HEK293 (cell line): ENCODE data around the gene NR3C2.

Experiments used
- CTCF ChIA-PET: fragments of 350-600 bp; formaldehyde crosslinking; extraction: SDS; loops from one replicate; lab custom pipeline; 2021; ENCODE audit warnings: antibody characterized with exemption; lab: Yijun Ruan, JAX
- POLR2A ChIA-PET: fragments of 300-600 bp; formaldehyde crosslinking; extraction: SDS; loops from one replicate; lab custom pipeline; 2020; ENCODE audit warnings: antibody characterized with exemption, inconsistent platforms; lab: Yijun Ruan, JAX
- H3K27ac ChIP-seq: fragments of 200-500 bp; sonication (Bioruptor generic); 2 replicates; pipeline ENCODE4 v1.5.1; 2014; ENCODE audit warnings: low read depth, low read length, control low read depth, inconsistent platforms; ENCODE audit errors: extremely low read depth
- H3K36me3 ChIP-seq, 2 experiments: fragments of 200-500 bp in 1 of 2; sonication (Bioruptor generic) in 1 of 2; 1 replicate in 1 of 2; 2 replicates in 1 of 2; pipeline ENCODE4 v1.5.1; 2014 to 2017; ENCODE audit warnings: inconsistent platforms in 2 of 2, low read length in 2 of 2; ENCODE audit not compliant: control insufficient read depth in 2 of 2, insufficient read depth in 1 of 2
- H3K4me1 ChIP-seq: fragments of 200-500 bp; sonication (Bioruptor generic); 2 replicates; pipeline ENCODE4 v1.5.1; 2014; ENCODE audit warnings: mild to moderate bottlenecking, low read length, inconsistent platforms; ENCODE audit not compliant: control insufficient read depth, insufficient read depth
- H3K4me3 ChIP-seq: 2 replicates; pipeline ENCODE4 v1.5.1; 2011; ENCODE audit warnings: low read depth, mild to moderate bottlenecking, control low read depth, low read length, moderate library complexity
- H3K9me3 ChIP-seq: fragments of 200-500 bp; sonication (Bioruptor generic); 2 replicates; pipeline ENCODE4 v1.5.1; 2014; ENCODE audit warnings: low read depth, low read length, inconsistent platforms; ENCODE audit not compliant: control insufficient read depth, insufficient read depth
- EGR2 ChIP-seq: fragments of 450-650 bp; formaldehyde crosslinking; IDR thresholded peaks from 2 replicates; pipeline ENCODE4 v1.5.1; 2016; ENCODE audit warnings: low read depth, missing biosample characterization, missing genetic modification characterization
- IKZF3 ChIP-seq: fragments of 450-650 bp; IDR thresholded peaks from 2 replicates; pipeline ENCODE4 v1.5.0; 2018; ENCODE audit warnings: missing biosample characterization, mild to moderate bottlenecking, missing genetic modification characterization, moderate library complexity
- SCRT2 ChIP-seq: fragments of 450-650 bp; formaldehyde crosslinking; IDR thresholded peaks from 2 replicates; pipeline ENCODE4 v1.5.1; 2016; ENCODE audit warnings: missing biosample characterization, missing genetic modification characterization
- SETDB1 ChIP-seq: IDR thresholded peaks from one replicate; pipeline ENCODE4 v1.6.1; 2017; ENCODE audit warnings: mild to moderate bottlenecking, low read length, moderate library complexity, mixed read lengths; ENCODE audit not compliant: insufficient read length
- ZBTB17 ChIP-seq: fragments of 450-650 bp; formaldehyde crosslinking; IDR thresholded peaks from 2 replicates; pipeline ENCODE4 v1.5.1; 2016; ENCODE audit warnings: missing biosample characterization, missing genetic modification characterization
- ZNF426 ChIP-seq: fragments of 450-650 bp; formaldehyde crosslinking; IDR thresholded peaks from 2 replicates; pipeline ENCODE4 v1.5.1; 2017; ENCODE audit warnings: missing biosample characterization, missing genetic modification characterization, mild to moderate bottlenecking, inconsistent platforms, moderate library complexity
- ZNF670 ChIP-seq: fragments of 450-650 bp; formaldehyde crosslinking; IDR thresholded peaks from 2 replicates; pipeline ENCODE4 v1.5.1; 2016; ENCODE audit warnings: missing biosample characterization, missing genetic modification characterization, low read depth
- TF ChIP-seq, protein P1 (sequence below): fragments of 450-650 bp; formaldehyde crosslinking; IDR thresholded peaks from 2 replicates; pipeline ENCODE4 v1.5.1; 2017; ENCODE audit warnings: missing biosample characterization, missing genetic modification characterization

The NR3C2 gene

DNA sequence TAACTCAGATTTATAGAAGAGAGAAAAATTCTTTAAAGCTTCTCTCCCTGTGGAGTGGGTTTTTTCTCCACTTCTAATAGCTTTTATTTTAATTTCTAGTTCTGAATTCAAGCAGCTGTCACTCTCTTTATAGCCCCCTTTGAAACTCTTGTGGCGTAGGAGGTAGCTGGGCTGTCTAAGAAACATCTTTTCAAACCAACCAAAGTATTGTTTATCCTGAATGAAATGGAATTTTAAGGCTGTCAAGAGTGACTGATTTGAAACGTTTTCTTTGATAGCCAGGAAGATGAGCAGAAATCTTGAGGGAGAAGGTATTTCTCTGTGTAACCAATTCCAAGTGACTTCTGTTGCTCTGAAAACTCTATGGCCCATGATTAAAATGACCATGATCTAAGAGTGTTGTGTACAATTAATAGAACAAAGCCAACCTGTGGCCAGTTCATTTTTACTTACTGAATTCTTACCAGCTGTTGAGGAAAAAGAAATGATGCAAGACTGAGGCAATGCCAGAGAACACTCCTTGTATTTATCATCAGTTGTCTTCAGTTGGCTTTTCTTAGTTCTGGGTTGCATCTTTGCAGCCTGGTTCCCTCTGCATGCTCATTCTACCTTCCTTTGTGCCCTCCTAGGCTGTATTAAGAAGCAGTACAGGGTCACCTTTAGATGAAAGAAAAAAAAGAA is 411.9 kb downstream of the NR3C2 start:
- Histone ChIP-seq H3K4me3 (no peak overlapping the region), H3K27ac (no peak overlapping the region), H3K36me3 (no peaks in the 10 kb centered on the region), H3K4me1 (peaks cover 2% of the 10 kb centered on the region; the same call in 1 of the 2 replicates)
- POLR2A ChIA-PET, result no interaction called here
- TF ChIP-seq IKZF3 (tag by site-specific recombination), result no peak
- TF ChIP-seq ZBTB17 (tag by site-specific recombination), result peak; percentile 28; the same call in 1 of the 2 replicates
- peak; percentile 74 for TF ChIP-seq SCRT2 (tag by site-specific recombination)
- TF ChIP-seq, protein P1, sequence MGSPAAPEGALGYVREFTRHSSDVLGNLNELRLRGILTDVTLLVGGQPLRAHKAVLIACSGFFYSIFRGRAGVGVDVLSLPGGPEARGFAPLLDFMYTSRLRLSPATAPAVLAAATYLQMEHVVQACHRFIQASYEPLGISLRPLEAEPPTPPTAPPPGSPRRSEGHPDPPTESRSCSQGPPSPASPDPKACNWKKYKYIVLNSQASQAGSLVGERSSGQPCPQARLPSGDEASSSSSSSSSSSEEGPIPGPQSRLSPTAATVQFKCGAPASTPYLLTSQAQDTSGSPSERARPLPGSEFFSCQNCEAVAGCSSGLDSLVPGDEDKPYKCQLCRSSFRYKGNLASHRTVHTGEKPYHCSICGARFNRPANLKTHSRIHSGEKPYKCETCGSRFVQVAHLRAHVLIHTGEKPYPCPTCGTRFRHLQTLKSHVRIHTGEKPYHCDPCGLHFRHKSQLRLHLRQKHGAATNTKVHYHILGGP (tag by site-specific recombination), result peak; percentile 55; the same call in 1 of the 2 replicates
- no peak for TF ChIP-seq ZNF426
- no peak for TF ChIP-seq ZNF670 (tag by site-specific recombination)
- TF ChIP-seq, all 188 proteins: peak for 3
- CTCF ChIA-PET, result no interaction called here
- no peaks in the 10 kb centered on the region for H3K9me3 ChIP-seq

DNA sequence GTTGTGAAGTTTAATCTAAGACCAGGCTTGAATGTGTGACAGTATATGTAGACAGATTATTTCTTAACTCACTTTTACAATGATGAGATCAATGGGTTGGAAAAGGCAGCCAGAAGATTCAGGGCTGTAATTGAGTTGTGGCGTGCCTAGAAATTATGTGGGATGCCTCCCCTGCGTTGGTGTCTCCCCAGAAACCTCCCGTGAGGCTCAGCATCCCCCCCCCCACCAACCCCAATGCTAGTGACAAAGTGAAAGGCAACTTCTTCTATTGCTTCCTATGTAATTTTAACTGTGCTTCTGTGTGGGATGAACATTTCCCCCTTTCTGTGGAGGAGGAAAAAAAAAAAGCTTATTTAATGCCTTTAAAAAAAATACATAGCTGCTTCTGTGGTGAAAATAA is 412.4 kb downstream of the NR3C2 start:
- Histone ChIP-seq H3K4me3 (no peak overlapping the region), H3K9me3 (no peaks in the 10 kb centered on the region), H3K27ac (no peak overlapping the region), H3K36me3 (no peaks in the 10 kb centered on the region), H3K4me1 (no peaks in the 10 kb centered on the region; the same call in 1 of the 2 replicates)
- CTCF ChIA-PET, result no interaction called here
- POLR2A ChIA-PET, result no interaction called here
- TF ChIP-seq SETDB1 (no peak), EGR2 (tag by site-specific recombination) (0 out of 2 replicates have a peak, but pooled peaks have one; percentile 21)
